K562 (cell line): ENCODE data around the gene PTPN1. TPM values are rescaled to one million over a fixed set of nuclear protein-coding genes. Genes with fewer than 3 reads are reported as not detected.

Source experiments
- ARID4B ChIP-seq: sonication (generic); formaldehyde crosslinking; IDR thresholded peaks from 2 replicates; pipeline ENCODE4 v1.8.0; 2022; ENCODE audit warnings: mild to moderate bottlenecking, missing genetic modification reagents
- CTBP1 ChIP-seq: fragments of 450-650 bp; IDR thresholded peaks from 2 replicates; pipeline ENCODE4 v1.6.1; 2016; ENCODE audit warnings: borderline replicate concordance
- IRF1 ChIP-seq: sonication (generic); formaldehyde crosslinking; IDR thresholded peaks from 2 replicates; pipeline ENCODE4 v1.8.0; 2022; ENCODE audit warnings: missing genetic modification reagents, mild to moderate bottlenecking, borderline replicate concordance
- JUNB ChIP-seq: fragments of 450-650 bp; formaldehyde crosslinking; conservative IDR thresholded peaks from 2 replicates; pipeline ENCODE4 v1.4.0; 2020; ENCODE audit warnings: mild to moderate bottlenecking
- MEIS2 ChIP-seq: fragments of 450-650 bp; IDR thresholded peaks from 2 replicates; pipeline ENCODE4 v1.6.1; 2014; ENCODE audit warnings: mild to moderate bottlenecking; ENCODE audit not compliant: partially characterized antibody
- MNT ChIP-seq, 2 experiments: fragments of 450-650 bp; conservative IDR thresholded peaks; 2 replicates each; pipeline ENCODE4 v1.6.1; 2017; ENCODE audit warnings: mild to moderate bottlenecking in 2 of 2, moderate library complexity in 2 of 2
- RBM25 ChIP-seq: fragments of 200-400 bp; formaldehyde crosslinking; IDR thresholded peaks from 2 replicates; pipeline ENCODE4 v1.6.1; 2018; ENCODE audit warnings: low read length, low read depth, moderate library complexity; ENCODE audit not compliant: severe bottlenecking
- RREB1 ChIP-seq: fragments of 250-450 bp; sonication (Bioruptor Pico); IDR thresholded peaks from 2 replicates; pipeline ENCODE4 v1.4.0; 2020
- ZFP91 ChIP-seq: sonication (generic); formaldehyde crosslinking; IDR thresholded peaks from 2 replicates; pipeline ENCODE4 v1.8.0; 2022; ENCODE audit warnings: mild to moderate bottlenecking, missing genetic modification reagents
- ZNF143 ChIP-seq: sonication (generic); formaldehyde crosslinking; IDR thresholded peaks from 2 replicates; pipeline ENCODE4 v1.9.0; 2022; ENCODE audit warnings: mild to moderate bottlenecking, missing genetic modification reagents
- ZNF668 ChIP-seq: fragments of 250-450 bp; sonication (Bioruptor Pico); IDR thresholded peaks from 2 replicates; pipeline ENCODE4 v1.8.0; 2022; ENCODE audit warnings: mild to moderate bottlenecking, inconsistent platforms
- polyA plus RNA-seq, 8 experiments: library from polyadenylated mRNA; depleted of rRNA in 4 of 8; stranded (reverse) in 5 of 8; unstranded in 3 of 8; fragments of >200 nt; fragmentation: Nextera tagmentation in 2 of 8; fragmentation: Illumina TruSeq in 1 of 8; extraction: Ambion mirVana in 2 of 8; extraction: Trizol in 1 of 8; gene quantifications; 2 replicates each; pipeline versions ENCODE4 v1.2.1 to v1.2.3, GENCODE V29; 2011 to 2014; ENCODE audit warnings: inconsistent platforms in 1 of 8, missing spikeins in 1 of 8
- total RNA-seq, 7 experiments: library from RNA; depleted of rRNA in 6 of 7; stranded (reverse); fragments of >200 nt in 6 of 7; fragmentation: Illumina TruSeq in 2 of 7; extraction: Trizol in 2 of 7; gene quantifications; 2 replicates each; pipeline versions ENCODE4 v1.2.1 to v1.2.3, GENCODE V29; 2011 to 2021; ENCODE audit warnings: low replicate concordance in 1 of 7

PTPN1 gene
- total and polyA plus RNA-seq, 9 of the 15 experiments (the other 6 are each of a cell fraction or from before 2014, with no cell fraction given), result 11.0 to 85.3 (median 54.0) TPM

GRCh38 chr20:50475681-50476292, 34.4 kb upstream of the PTPN1 start (continued):
- TF ChIP-seq CTBP1 (no peak), MNT (conservative IDR thresholded peaks at IDR 0.05) (0 out of 4 replicates have a peak, but pooled peaks of 1 of the 2 experiments have one; percentile 28), RBM25 (peak; percentile 13), ZFP91 (CRISPR knock-in tag) (no peak), ZNF143 (no peak), JUNB (CRISPR knock-in tag) (no peak), IRF1 (CRISPR knock-in tag) (no peak), MEIS2 (no peak), ARID4B (no peak), RREB1 (no peak), ZNF668 (peak; percentile 76; the same call in 1 of the 2 replicates)
